ENCODE data around the gene HNRNPLL.

DNA sequence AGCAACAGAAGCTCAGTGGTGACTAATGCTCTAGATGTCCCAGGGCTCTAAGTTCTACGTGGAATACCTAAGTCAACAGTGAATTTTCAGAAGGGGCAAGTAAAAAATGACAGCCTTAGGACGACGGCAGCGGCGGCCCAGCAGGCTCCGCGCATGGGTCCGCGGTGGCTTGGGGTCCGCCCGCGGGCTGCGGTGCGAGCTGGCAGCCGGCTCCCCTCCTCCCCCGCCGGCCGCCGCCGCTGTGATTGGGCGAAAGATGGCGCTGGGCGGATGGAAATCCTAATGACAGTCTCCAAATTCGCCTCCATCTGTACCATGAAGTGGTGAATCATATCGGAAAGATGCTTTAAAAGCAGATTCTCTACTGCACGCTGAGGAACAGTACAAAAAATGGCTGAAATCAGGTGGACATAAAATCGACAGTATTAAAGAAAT is 74.7 kb downstream of the HNRNPLL start:
- TF ChIP-seq, protein P1, sequence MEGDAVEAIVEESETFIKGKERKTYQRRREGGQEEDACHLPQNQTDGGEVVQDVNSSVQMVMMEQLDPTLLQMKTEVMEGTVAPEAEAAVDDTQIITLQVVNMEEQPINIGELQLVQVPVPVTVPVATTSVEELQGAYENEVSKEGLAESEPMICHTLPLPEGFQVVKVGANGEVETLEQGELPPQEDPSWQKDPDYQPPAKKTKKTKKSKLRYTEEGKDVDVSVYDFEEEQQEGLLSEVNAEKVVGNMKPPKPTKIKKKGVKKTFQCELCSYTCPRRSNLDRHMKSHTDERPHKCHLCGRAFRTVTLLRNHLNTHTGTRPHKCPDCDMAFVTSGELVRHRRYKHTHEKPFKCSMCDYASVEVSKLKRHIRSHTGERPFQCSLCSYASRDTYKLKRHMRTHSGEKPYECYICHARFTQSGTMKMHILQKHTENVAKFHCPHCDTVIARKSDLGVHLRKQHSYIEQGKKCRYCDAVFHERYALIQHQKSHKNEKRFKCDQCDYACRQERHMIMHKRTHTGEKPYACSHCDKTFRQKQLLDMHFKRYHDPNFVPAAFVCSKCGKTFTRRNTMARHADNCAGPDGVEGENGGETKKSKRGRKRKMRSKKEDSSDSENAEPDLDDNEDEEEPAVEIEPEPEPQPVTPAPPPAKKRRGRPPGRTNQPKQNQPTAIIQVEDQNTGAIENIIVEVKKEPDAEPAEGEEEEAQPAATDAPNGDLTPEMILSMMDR (IDR thresholded peaks at IDR 0.05; ENCODE audit: low read depth, low read length), result no peak
- TF ChIP-seq POLR2A (IDR thresholded peaks at IDR 0.05; ENCODE audit: extremely low read depth, insufficient read length) (no peak), MYC (IDR thresholded peaks at IDR 0.05; ENCODE audit: low read depth, low read length) (no peak)
- TF ChIP-seq, protein P2, sequence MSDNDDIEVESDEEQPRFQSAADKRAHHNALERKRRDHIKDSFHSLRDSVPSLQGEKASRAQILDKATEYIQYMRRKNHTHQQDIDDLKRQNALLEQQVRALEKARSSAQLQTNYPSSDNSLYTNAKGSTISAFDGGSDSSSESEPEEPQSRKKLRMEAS (IDR thresholded peaks at IDR 0.05; ENCODE audit: low read depth, low read length), result no peak

All from NB4 (cell line).